ENCODE results near the gene DDX4. TPM values are rescaled to one million over a fixed set of nuclear protein-coding genes. Genes with fewer than 3 reads are reported as not detected.
A peak's percentile ranks its signal among the peaks of the same experiment; 100 is the strongest.
"Not testable (repeated sequence)": the region's sequence is repeated elsewhere in the genome, so short reads cannot be mapped to it uniquely, and the experiment has no call there.

The DDX4 gene
- total RNA-seq, 4 donors from 2014 or later: not detected

DNA sequence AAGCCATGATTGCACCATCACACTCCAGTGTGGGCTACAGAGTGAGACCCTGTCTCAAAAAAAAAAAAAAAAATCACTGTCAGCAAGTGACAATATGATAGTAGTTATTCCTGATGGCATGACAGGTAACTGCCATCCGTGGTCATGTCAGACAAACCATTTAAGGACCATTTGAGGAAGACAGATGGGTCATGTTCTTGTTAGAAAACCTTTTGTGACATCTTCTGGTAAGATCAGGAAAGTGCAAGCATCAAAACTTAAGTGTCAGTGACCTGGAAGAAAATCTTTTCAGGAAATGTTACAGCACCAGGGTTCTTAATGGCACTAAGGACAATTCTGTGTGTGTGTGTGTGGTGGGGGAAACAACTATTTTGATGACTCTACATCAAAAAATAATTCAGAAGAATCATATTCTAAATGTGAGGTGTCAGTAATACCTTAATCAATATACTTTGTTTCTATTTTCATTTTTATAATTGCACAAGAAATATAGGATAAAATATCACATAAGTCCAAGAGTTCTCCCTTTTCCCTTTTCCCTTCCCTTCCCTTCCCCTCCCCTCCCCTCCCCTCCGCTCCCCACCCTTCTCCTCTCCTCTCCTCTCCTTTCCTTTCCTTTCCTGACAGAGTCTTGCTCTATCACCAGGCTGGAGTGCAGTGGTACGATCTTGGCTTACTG lies 43.6 kb upstream of the DDX4 start:
- no peak overlapping the region for H3K4me3 ChIP-seq
- intact Hi-C loops (cut with DNase I): loop anchor here (5.0 to 10.0 kb wide), 2 partner anchors 287 to 349 kb away; no protein-coding TSS in a partner anchor
- 61 to 69% methylated on average over 3 of the region's 3 CpGs for WGBS, 2 donors
- no peak for DNase-seq
- H3K27me3 ChIP-seq: no peaks in the 10 kb centered on the region
- H3K27ac ChIP-seq: no peak overlapping the region
- TF ChIP-seq POLR2A (IDR thresholded peaks at IDR 0.05) (no peak), CTCF (IDR thresholded peaks at IDR 0.05) (peak in 3 of 6 experiments; percentile 31 to 50 (median 39))
- no peaks in the 10 kb centered on the region for H3K9me3 ChIP-seq
- H3K4me1 ChIP-seq: peaks cover 0 to 20% (median 0%) of the 10 kb centered on the region in 3 donors
- H3K36me3 ChIP-seq: peaks cover 0 to 18% (median 0%) of the 10 kb centered on the region in 3 donors

- no CpG with 5 or more reads among the region's 31 CpGs for WGBS, 2 donors
- not testable (repeated sequence) for H3K27ac ChIP-seq, H3K4me1 ChIP-seq, H3K27me3 ChIP-seq, H3K4me3 ChIP-seq, DNase-seq, H3K9me3 ChIP-seq
- H3K36me3 ChIP-seq: peaks cover 0 to 18% (median 0%) of the 10 kb centered on the region in 3 donors
- intact Hi-C loops (cut with DNase I): loop anchor here (10.0 kb wide), 1 partner anchor 352 kb away; no protein-coding TSS in a partner anchor
Observed at GRCh38 chr5:55696704-55697103, 41.2 kb upstream of the DDX4 start.

DNA sequence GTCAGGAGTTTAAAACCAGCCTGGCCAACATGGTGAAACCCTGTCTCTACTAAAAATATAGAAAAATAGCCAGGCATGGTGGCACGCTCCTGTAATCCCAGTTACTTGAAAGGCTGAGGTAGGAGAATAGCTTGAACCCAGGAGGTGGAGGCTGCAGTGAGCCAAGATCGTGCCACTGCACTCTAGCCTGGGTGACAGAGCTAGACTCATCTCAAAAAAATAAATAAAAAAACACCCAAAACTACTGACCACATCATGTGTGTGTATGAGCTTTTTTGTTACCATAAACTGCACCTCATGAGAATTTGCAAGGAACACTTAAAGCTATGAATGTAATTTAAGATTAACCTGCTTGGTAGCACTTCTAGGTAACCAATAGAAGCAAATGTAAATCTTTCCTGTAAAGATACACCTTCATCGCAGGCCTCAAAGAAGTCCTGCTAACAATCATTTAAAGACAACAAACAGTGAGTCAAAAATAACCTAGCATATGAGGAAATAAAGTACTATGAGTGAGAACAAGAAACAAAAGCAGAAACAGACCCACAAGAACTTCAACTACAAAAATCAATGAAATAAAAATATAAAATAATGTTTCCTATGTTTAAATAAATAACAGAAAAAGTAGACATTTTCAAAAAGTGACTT lies 38.7 kb upstream of the DDX4 start:
- DNase-seq: no peak
- Histone ChIP-seq H3K36me3 (peaks cover 0 to 19% (median 0%) of the 10 kb centered on the region in 3 donors), H3K4me1 (no peaks in the 10 kb centered on the region), H3K9me3 (no peaks in the 10 kb centered on the region), H3K4me3 (no peak overlapping the region), H3K27ac (no peak overlapping the region), H3K27me3 (no peaks in the 10 kb centered on the region)
- intact Hi-C loops (cut with DNase I): loop anchor here (10.0 kb wide), 1 partner anchor 354 kb away; no protein-coding TSS in a partner anchor
- WGBS, 2 donors: 81 to 90% methylated on average over 3 of the region's 3 CpGs
- TF ChIP-seq POLR2A (IDR thresholded peaks at IDR 0.05): no peak
- no peak for TF ChIP-seq CTCF (IDR thresholded peaks at IDR 0.05)

DNA sequence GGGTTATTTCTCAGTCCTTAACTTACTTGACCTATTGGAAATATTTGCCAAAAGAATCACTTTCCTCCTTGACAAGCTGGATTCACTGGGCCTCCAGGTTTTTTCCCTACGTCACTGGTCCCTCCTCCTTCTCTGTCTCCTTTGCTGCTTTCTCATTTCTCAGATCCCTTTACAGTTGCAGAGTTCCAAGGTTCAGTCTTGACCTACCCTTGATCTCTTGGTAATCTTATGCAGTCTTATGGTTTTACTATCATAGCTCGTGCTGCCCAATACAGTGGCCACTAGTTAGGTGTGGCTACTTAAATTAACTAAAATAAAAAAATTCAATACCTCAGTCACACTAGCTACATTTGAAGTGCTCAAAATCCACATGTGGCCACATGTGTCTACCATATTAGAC lies 37.1 kb upstream of the DDX4 start:
- no peak for DNase-seq
- Histone ChIP-seq H3K27ac (no peak overlapping the region), H3K27me3 (no peaks in the 10 kb centered on the region), H3K4me3 (no peak overlapping the region), H3K36me3 (peaks cover 0 to 19% (median 0%) of the 10 kb centered on the region in 3 donors), H3K9me3 (no peaks in the 10 kb centered on the region), H3K4me1 (no peaks in the 10 kb centered on the region)
- intact Hi-C loops (cut with DNase I): no loop called here
- no peak for TF ChIP-seq POLR2A (IDR thresholded peaks at IDR 0.05)
- TF ChIP-seq CTCF (IDR thresholded peaks at IDR 0.05): no peak
- 50 to 91% methylated on average over 2 of the region's 2 CpGs for WGBS, 2 donors

DNA sequence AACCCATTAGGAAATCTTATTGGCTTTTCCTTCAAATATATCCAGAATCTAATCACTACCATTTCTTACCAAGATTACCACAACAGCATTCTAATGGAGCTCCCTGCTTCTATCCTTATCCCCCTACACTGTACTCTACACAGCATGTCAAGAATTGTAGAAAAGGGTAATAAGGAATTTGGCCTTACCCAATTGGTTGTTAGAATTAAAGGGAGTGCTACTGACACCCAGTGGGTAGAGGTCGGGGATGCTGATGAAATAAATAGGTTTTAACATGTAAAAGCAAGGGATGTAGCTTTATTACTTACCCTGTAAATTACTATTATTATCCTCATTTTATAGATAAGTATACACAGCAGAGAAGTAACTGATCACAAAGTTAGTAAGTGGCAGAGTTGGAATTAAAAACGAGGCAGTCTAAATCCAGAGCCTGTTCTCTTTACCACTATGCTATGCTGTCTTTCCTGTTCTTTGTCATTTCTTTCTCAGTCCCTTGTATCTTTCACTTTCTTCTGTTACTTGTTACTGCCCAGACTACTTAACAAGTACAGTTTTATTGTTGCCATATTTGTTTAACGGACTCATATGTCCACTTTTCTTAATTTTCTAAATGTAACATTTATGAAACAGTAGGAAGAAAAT lies 36.3 kb upstream of the DDX4 start:
- no peaks in the 10 kb centered on the region for H3K27me3 ChIP-seq
- H3K4me3 ChIP-seq: no peak overlapping the region
- 76 to 88% methylated on average over 3 of the region's 3 CpGs for WGBS, 2 donors
- intact Hi-C loops (cut with DNase I): no loop called here
- peaks cover 0 to 19% (median 0%) of the 10 kb centered on the region in 3 donors for H3K36me3 ChIP-seq
- no peak for TF ChIP-seq POLR2A (IDR thresholded peaks at IDR 0.05)
- TF ChIP-seq CTCF (IDR thresholded peaks at IDR 0.05): no peak
- no peak overlapping the region for H3K27ac ChIP-seq
- no peak for DNase-seq
- H3K9me3 ChIP-seq: no peaks in the 10 kb centered on the region
- H3K4me1 ChIP-seq: no peaks in the 10 kb centered on the region

Measured in esophagus squamous epithelium (tissue), 5 donors.